NCI-H2227 treated with DMSO at 0.1 percent for 48 hours (cell line): Measurements from ENCODE around the gene SLC25A22.
A peak's percentile ranks its signal among the peaks of the same experiment; 100 is the strongest.

ENCODE experiments used
- DNase-seq: peaks from one replicate; lab custom pipeline; 2025; lab: John Stamatoyannopoulos, UW

The SLC25A22 gene

GRCh38 chr11:771617-772204 lies 26.4 kb downstream of the SLC25A22 start:
- DNase-seq = no peak

GRCh38 chr11:770642-771616 lies 27.2 kb downstream of the SLC25A22 start:
- no peak for DNase-seq

- no peak for DNase-seq
These were observed 28.0 kb downstream of the SLC25A22 start for GRCh38 chr11:769887-770641.

GRCh38 chr11:767238-767637 lies 30.8 kb downstream of the SLC25A22 start:
- DNase-seq = no peak

GRCh38 chr11:766936-767210 lies 31.2 kb downstream of the SLC25A22 start:
- no peak for DNase-seq

GRCh38 chr11:766106-766935 lies 31.8 kb downstream of the SLC25A22 start:
- DNase-seq = no peak

GRCh38 chr11:765802-766091 lies 32.3 kb downstream of the SLC25A22 start:
- no peak for DNase-seq

- no peak for DNase-seq
These were observed 32.9 kb downstream of the SLC25A22 start for GRCh38 chr11:765025-765801.

GRCh38 chr11:764322-765024 lies 33.6 kb downstream of the SLC25A22 start:
- no peak for DNase-seq

GRCh38 chr11:763549-764321 lies 34.3 kb downstream of the SLC25A22 start:
- DNase-seq = no peak

GRCh38 chr11:763073-763463 lies 35.0 kb downstream of the SLC25A22 start:
- DNase-seq = no peak

GRCh38 chr11:762421-763072 lies 35.5 kb downstream of the SLC25A22 start:
- no peak for DNase-seq

GRCh38 chr11:761526-762108 lies 36.5 kb downstream of the SLC25A22 start:
- DNase-seq = no peak

- no peak for DNase-seq
These were observed 37.8 kb downstream of the SLC25A22 start for GRCh38 chr11:760236-760635.

- DNase-seq = no peak
These were observed 48.4 kb downstream of the SLC25A22 start for GRCh38 chr11:749731-750130.

- DNase-seq = no peak
These were observed 50.1 kb downstream of the SLC25A22 start for GRCh38 chr11:748007-748359.

- peak; percentile 97 for DNase-seq
These were observed 50.7 kb downstream of the SLC25A22 start, which contains the start of gene TALDO1 for GRCh38 chr11:747158-748006. TALDO1 (plus strand) TSS chr11:747464; CDS start chr11:747482, 18 bp downstream.
